ENCODE data around the gene TWSG1.
"Not testable (repeated sequence)": the region's sequence is repeated elsewhere in the genome, so short reads cannot be mapped to it uniquely, and the experiment has no call there.

The TWSG1 gene

GRCh38 chr18:9428862-9429661 lies 94.5 kb downstream of the TWSG1 start:
- no peak for DNase-seq

- no peak for DNase-seq
Observed at GRCh38 chr18:9429662-9429993, 95.1 kb downstream of the TWSG1 start.

GRCh38 chr18:9430315-9430714 lies 95.7 kb downstream of the TWSG1 start:
- not testable (repeated sequence) for DNase-seq

GRCh38 chr18:9431296-9431695 lies 96.7 kb downstream of the TWSG1 start:
- no peak for DNase-seq

GRCh38 chr18:9433122-9433521 lies 98.5 kb downstream of the TWSG1 start:
- DNase-seq, result not testable (repeated sequence)

- DNase-seq, result no peak
Observed at GRCh38 chr18:9433671-9434121, 99.1 kb downstream of the TWSG1 start.

- DNase-seq, result no peak
Observed at GRCh38 chr18:9434122-9434701, 99.6 kb downstream of the TWSG1 start.

- no peak for DNase-seq
Observed at GRCh38 chr18:9435041-9435440, 100.5 kb downstream of the TWSG1 start.

GRCh38 chr18:9436206-9436929 lies 101.8 kb downstream of the TWSG1 start:
- no peak for DNase-seq

- no peak for DNase-seq
Observed at GRCh38 chr18:9437021-9437437, 102.5 kb downstream of the TWSG1 start.

GRCh38 chr18:9437672-9438071 lies 103.1 kb downstream of the TWSG1 start:
- DNase-seq, result no peak

DNA sequence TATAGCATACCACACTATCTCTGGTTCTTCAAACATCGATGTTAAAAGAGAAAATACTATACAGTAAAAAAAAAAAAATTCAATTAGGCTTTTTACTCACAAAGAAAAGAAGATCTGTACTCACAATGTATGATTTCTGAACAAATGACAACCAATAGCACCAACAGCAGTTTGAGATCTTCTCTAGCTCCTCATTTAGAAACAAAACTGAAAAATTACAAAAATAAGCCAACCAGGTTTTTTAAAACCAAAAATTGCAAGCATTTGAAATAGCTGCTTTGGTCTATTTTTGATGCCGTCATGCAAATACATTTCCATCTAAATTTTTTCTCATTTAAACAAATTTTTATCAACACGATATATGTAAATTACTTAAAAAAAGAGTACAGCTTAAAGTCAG lies 106.5 kb downstream of the TWSG1 start:
- no peak for DNase-seq

- DNase-seq, result no peak
Observed at GRCh38 chr18:9444549-9444948, 110.0 kb downstream of the TWSG1 start.

DNA sequence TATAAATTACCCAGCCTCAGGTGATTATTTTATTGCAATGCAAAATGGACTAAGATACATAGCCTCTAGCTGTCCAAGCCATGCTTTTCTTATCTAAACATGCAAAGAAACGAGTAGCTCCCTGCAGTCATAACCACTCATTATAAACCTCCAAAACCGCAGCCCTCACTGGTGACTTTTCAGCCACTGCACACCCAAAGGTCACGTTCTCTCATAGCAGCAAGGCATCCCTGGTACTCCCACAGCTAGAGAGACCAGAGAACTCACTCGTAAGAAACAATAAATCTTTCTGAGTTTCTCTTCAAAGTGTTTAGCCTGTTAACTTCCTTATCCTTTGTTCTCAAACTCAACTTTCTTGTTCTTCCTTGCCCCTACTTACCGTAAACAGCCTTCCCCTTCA lies 112.3 kb downstream of the TWSG1 start:
- DNase-seq, result no peak

DNA sequence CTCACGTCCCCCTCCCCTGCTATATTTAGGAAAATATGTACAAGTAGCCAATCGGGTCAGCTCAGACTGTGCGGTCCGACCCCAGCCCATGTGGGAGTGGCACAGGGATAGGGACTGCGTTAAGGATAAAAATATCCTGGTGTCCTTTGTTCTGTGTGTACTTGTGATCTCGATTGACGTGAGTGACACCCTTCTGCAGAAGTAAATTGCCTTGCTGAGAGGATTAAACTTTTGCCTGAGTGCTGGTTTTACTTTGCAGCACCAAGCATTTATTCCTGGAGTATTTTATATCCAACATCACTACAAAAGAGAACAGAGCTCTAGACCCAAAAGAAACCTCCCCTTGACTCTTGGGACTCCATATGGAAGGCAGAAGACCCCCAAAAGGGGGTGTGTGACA lies 112.8 kb downstream of the TWSG1 start:
- DNase-seq, result no peak

DNA sequence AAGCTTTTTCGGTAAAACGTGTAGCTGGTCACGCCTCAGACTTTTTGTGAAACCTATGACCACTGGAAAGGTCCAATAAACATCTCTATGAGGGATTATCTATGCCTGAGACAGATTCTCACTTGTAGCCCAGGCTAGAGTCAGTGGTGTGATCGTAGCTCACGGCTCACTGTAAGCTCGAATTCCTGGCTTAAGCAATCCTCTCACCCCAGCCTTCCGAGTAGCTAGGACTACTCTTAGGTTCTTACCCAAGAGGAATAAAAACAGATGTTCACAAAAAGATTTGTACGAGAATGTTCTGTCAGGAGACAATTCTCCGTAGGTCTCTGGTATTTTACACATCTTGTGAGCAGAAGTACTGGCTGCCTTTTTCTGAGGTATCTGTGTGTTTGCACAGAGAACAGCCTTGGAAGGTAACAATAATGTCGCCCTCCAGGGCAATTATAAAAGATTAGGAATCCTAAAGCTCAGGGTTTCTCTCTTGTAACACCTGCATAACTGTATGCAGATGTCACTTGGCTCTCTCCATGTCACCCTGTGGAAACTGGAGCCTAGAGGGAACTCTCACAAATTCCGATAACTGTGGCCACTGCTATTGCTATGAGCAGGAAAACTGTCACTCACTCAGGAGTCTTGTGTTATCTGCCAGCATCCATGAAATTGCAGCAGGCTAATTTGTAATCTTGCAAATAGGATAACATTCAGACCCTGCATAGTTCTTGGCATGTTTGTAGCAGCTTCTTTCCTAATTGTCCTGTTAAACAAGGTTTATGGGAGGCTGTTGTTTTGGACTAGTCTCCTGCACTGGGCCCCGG lies 115.2 kb downstream of the TWSG1 start:
- DNase-seq, result no peak

DNA sequence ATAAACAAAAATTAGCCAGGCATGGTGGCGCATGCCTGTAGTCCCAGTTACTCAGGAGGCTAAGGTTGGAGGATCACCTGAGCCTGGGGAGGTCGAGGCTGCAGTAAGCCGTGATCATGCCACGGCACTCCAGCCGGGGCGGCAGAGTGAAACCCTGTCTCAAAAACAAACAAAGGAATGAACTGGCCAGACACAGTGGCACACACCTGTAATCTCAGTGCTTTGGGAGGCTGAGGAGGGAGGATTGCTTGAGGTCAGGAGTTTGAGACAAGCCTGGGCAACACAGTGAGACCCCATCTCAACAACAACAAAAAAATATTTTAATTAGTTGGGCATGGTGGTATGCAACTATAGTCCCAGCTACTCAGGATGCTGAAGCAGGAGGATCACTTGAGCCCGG lies 116.3 kb downstream of the TWSG1 start:
- not testable (repeated sequence) for DNase-seq

All from activated CD4-positive, alpha-beta T cell treated with anti-CD3 and anti-CD28 coated beads, Interleukin-2, amount 50 U/mL, for 16 hours (primary cell).